HG02678 (cell line): ENCODE data around the gene SCN2B.
"Not testable (repeated sequence)": the region's sequence is repeated elsewhere in the genome, so short reads cannot be mapped to it uniquely, and the experiment has no call there.

ENCODE experiments used
- ATAC-seq: cut with Tn5 transposase; IDR thresholded peaks from one replicate; pipeline ENCODE4 v1.9.1; 2021; ENCODE audit warnings: mild to moderate bottlenecking, moderate library complexity; ENCODE audit not compliant: unreplicated experiment

The SCN2B gene

DNA sequence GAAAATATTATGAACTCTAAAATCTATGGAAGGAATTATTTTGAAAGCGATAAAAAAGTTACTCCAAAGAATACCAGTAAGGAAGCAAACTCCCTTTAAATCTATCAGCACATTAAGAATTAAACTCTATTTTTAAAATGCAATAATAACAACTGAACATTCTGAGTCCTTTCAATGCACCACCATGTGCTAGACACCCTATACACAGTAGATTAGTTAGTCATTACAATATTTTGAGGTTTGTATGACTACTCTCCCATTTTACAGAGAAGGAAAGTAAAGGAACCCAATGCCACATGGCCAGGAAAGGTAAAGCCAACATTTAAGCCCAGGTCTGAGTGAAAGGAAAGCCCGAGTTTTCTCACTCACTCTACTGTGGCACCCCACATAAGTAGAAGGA is 30.6 kb upstream of the SCN2B start:
- ATAC-seq: no peak

DNA sequence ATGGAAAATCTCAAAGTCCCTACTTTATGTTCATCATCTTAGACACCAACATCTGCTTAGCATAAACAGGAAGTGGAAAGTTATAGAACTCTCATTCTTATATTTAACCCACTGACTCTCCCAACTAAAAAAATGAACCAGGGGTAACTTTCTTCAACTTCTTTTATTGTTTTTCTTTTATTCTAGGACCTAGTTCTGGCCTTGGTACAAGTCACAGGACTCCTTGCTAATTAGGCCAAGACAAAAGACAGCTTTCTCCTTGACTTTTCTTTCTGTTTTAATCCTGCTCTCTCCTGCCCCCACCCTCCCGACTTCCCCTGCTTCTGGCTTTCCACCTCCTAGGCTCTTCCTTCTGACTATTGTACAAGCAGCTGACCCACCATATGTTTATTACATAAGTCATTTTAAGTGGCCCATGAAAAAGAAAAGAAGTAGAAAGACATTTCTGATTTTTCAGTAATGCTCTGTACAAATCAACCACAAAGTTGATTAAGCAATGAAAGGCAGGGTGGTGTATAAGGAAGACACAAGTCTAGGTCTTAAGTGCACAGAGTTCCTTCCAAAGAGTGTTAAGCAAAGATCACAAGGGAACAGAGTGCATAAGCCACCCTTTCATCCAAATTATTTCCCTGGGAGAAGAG is 30.1 kb upstream of the SCN2B start:
- ATAC-seq: no peak

DNA sequence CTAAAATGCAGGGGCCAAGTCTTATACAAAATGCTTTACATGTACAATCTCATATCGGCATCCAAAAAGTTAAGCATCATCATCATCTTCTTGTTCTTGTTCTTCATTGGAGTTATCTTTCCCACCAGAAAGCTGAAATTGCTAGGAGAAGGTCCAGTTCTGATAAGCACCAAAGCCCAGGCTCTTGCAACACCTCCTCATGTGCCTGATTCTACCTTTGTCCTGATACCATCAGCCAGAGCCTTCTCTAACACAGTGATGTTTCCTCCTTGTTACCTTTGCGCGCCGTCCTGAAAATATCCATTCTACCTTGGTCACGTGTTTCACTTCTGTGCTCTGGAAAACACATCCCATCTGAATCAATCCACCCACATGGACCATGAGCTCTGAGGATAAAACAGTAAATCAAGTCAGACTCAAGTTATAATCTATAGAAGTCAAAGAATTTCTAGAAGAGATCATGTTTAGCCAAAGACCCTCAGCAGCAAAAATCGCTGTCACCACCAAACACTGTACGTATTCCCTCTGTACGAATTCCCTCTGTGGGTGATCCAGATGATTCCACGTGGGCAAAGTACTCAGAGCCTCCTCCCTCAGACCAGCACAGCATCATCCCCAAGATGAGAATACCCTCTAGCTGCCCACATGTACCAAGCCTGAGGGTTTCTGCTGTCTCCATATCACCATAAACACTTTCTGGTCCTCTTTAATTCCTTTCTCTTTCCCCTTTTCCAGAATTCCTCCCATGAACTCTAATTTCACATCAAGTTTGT is 29.4 kb upstream of the SCN2B start:
- no peak for ATAC-seq

DNA sequence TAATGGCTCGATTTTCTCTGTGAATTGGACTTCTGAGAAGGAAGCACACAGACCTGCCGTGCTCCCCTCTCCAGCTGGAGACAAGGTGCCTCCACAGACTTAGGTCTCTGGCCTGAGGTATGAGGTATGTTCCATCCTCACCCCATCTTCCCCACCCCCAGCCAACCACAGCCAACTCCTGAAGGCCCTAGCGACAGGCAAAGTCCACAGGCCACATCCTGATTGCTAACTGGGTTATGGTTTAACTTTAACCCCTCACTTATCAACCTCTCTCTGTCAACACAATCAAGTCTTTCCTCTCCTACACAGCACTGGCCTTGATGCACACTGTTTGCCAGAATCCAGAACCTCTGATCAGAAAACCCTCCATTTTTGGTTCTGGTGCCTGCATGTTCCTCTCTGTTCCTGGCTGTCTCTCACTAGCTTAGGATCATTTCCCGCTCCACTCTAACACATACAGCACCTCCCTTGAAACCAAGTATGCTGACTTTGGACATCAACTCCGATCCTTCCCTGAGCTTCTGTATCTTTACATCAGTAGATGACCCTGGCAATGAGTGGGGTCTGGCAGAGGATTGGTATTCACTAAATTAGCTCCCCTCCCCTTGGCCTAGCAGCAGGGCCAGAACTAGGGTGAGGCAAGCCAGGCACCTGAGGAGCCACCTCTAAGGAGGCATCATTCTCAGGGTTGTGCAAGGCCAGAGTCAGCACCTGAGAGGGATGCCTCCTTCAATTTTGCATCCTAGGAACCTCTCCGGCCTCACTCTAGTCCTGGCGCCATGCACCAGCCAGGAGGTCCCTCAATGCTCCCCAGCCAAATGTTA is 26.4 kb upstream of the SCN2B start:
- peak; percentile 46 for ATAC-seq

DNA sequence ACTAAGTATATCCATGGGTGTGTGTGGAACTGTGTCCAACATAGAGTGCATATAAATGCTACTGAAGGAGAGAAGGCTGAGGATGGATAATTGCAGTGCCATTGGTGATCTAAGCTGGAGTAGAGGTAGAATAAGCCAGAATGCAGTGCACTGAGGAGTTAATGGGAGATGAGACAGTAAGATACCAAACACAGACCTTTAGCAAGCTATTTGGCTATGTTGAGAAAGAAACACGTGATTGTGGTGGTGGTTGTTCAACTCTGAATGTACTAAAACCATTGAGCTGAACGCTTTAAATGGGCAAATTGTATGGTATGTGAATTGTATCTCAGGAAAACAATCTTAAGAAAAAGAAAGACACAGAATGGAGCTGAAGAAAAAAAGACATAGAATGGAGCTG is 25.5 kb upstream of the SCN2B start:
- no peak for ATAC-seq

DNA sequence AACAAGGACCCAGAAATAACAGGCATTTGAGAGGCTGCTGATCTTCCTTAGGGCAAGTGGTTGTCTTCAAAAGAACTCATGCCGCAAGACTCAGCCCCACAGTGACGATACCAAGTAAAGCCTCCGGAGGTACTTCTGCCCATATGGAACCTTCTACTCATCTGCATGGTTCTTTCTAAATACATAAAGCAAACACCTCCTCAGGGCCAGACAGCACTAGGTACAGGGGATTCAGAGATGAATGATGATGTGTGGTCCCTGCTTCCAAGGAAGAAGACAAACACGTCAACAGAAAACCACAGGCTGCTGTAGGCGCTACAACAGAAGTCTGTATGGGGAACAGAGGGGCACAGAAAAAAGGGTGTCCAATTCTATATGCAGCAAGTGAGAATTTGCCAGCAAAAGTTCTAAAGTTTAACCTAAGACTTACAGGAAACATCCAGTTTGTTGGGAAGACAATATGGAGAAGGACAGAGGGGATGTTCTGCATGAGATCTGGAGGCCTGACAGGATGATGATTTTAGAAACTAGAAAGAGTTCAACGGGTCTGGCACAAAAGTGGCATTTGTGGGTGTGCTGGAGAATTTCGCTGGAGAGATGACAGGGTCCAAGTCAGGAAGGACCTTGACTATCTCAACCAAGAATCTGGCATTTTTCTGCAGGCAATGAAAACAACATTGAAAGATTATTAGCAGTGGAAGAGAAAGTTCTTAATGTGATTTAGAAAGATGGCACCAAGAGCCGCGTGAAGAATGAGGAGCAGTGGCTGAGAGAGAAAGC is 24.7 kb upstream of the SCN2B start:
- ATAC-seq: no peak

DNA sequence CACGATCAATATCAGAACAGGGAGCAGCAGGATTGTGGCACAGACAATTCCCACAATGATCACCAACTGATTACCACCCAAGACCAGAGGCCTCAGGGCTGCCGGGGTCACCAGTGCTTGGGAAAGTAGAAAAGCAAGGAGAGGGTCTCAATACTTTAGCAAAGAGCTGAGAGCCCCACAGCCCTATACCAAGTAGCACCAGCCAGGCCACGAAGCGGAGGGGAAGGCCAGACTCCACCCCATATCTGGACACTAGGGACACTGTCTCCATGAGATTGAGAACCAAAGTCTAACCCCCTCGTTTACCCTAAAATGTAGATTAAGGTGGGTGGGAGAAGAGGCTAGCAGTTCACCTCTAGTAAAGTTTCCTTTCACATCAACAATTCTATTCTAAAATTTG is 24.1 kb upstream of the SCN2B start:
- ATAC-seq: no peak

DNA sequence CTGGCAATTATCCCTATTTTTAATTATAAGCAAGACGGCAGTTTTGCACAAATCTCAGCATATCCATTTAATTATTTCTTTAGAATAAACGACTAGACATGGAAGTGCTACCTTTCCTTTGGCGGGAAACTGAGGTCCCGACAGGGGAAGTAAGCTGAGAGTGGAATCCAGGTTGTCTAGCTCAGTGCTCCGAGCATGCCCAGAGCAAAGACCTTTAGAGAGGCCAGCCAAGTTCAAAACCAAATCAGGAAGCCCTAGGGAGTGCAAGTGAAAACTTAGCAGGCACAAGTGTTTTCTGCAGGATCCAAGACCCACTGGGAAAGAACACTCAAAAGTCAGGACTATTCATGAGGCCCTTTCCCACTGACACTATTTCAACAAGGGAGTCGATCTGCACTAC is 22.7 kb upstream of the SCN2B start:
- ATAC-seq: no peak

DNA sequence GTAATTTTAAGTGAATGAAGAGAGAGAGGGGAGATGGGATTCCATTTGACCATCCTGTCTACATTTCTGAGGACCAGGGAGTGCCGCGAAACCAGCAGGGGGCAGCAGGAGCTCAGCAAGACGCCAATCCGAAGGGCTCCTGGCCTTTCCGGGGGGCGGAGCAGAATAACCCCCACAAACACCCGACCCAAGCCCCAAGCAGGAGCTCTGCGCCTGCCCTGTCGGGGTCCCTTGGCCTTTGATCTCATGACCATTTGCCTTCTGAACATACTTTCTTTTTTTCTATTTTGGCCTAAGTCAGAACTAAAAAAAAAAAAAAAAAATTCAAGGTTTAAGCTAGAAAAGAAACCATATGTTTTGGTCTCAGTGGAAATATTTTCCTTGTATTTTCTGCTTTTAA is 21.9 kb upstream of the SCN2B start:
- no peak for ATAC-seq

DNA sequence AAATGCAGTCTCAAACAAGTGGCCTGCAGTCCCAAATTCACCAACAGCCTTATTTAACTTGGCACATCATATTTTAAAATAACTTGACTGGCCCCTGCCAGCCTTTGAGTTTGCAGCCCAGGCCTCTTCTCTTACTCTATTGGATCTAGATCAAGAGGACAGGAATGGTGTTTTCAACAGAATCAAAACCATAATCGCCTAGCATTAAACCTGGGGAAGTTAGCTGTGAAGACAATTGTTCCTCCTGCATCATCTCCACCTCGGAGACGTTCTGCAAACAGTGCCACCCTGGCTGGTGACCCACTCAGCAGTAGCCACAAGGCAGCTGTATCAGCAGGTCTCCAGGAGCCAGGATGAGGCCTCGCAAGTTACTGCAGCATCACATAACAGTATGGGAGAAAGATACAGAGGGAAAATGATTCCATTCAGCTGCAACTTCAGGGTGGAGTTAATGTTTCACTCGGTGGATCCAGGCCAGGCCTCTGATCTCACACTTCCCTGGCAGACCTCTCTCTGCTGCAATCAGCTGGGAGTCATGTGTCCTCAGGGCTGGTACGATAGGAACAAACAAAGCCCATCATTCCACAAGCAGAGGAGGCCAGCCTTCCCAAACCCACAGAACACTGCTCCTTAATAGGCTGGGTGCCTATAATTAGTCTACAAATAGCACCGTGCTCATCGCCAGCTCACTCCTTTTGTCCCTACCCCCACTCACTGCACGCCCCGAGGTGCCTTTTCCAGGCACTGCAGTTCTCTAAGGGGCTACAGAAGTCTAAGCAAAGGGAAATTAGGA is 18.6 kb upstream of the SCN2B start:
- ATAC-seq: no peak

DNA sequence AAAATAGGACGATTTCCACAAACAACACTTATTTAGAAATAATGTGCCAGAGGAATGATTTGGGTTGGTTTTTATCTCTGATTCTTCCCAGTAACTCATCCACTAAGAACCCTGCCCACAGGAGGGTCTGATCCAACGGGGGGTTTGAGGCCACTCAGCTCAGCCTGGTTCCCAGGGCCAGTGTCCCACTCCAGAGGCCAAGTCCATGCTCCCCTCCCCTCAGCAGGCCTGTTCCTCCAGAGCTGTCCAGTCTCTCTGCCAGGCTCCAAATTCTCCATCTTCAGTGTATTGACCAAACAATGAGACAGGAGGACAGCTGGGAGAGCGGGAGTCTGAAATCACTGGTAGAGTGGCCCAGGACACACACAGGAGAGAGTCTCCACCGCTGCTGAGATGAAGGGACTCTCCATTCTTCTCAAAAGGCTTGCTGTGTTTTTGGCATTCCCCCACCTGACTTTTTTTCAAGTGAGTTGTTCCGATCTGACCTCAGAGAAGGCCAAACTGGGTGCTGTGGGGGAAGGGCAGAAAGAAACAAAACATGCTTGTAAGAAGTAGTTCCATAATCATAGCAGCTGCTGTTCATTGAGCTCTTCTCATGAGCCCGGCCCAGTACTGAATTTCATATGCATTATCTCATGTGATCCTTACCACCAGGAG is 17.6 kb upstream of the SCN2B start:
- ATAC-seq: no peak

DNA sequence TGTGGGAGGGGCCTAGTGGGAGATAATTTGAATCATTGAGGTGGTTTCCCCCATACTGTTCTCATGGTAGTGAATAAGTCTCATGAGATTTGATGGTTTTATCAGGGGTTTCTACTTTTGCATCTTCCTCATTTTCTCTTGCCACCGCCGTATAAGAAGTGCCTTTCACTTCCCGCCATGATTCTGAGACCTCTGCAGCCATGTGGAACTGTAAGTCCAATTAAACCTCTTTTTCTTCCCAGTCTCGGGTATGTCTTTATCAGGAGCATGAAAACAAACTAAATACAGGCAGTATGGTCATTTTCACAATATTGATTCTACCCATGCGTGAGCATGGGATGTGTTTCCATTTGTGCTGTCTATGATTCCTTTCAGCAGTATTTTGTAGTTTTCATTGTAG is 16.4 kb upstream of the SCN2B start:
- ATAC-seq: not testable (repeated sequence)

DNA sequence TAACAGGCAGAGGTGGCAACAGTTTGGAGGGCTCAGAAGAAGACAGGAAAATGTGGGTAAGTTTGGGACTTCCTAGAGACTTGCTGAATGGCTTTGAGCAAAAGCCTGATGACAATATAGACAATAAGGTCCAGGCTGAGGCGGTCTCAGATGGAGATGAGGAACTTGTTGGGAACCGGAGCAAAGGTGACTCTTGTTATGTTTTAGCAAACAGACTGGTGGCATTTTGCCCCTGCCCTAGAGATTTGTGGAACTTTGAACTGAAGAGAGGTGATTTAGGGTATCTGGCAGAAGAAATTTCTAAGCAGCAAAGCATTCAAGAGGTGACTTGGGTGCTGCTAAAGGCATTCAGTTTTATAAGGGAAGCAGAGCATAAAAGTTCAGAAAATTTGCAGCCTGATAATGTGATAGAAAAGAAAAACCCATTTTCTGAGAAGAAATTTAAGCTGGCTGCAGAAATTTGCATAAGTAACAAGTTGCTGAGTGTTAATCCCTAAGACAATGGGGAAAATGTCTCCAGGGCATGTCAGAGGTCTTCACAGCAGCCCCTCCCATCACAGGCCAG is 14.6 kb upstream of the SCN2B start:
- ATAC-seq: not testable (repeated sequence)

DNA sequence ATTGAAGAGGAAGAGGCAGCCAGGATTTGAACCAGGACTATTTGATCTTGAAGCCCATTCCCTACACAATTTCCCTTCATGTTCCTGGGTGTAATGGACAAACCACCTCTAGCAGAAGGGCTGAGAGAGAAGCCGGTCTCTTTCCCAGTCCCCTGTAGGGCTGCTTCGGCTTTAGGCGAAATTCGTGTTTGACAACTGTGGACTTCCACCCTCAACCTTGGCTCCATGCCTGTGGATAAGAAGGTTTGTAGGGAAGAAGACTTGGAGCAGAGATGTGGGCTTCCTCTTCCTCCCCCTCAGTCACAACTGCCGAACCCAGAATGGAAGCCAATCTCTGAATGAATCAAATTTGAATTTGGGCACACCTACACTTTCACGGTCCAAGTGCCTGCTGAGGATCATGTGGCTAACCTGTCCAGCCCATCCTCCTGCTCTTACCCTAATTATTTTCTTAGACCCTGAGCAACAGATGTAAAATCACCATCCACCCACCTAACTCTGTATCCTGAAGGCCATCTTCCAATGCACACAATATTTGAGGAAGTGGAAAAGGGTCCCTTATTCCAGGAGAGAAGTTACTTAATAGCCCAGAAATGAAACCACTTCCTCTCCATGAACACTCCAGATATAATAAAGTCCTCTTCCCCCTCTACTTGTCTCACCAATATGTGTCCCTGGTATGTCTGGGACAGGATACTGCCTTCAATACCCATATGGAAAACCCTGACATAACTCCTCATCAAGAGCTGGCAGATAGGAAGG is 10.1 kb upstream of the SCN2B start:
- no peak for ATAC-seq

DNA sequence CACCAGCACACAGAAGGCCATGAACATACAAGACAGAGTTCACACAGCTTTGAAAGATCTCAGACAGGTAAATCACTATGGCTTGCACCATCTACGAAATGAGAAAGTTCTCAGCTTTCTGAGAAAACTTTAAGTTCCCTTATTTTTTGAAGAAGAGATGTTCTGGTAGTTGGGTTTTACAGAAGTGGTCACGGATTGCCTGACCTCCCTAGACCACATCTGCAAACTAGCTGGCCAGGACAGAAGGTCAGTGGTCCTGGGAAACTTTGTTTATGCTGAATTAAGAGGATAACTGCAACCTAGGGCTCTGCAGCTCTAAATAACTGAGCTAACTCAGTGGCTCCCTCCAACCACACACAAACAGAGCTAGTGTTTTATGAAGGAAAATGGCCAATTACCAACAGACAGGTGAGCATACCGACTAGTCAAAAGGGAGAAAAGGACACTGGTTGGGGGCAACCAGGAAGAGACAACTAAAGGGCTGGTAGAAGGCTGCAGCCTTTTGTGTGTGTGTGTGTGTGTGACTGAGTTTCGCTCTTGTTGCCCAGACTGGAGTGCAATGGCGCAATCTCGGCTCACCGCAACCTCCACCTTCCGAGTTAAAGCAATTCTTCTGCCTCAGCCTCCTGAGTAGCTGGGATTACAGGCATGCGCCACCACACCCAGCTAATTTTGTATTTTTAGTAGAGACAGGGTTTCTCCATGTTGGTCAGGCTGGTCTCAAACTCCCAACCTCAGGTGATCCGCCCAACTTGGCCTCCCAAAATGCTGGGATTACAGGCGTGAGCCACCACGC is 8.5 kb upstream of the SCN2B start:
- no peak for ATAC-seq

DNA sequence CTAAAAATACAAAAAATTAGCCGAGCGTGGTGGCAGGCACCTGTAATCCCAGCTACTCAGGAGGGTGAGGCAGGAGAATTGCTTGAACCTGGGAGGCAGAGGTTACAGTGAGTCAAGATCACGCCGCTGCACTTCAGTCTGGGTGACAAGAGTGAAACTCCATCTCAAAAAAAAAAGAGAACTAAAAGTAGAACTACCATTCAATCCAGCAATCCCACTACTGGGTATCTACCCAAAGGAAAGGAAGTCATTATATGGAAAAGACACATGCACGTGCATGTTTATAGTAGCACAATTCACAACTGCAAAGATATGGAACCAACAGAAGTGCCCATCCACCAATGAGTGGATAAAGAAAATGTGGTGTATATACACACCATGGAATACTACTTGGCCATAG is 7.3 kb upstream of the SCN2B start:
- not testable (repeated sequence) for ATAC-seq

DNA sequence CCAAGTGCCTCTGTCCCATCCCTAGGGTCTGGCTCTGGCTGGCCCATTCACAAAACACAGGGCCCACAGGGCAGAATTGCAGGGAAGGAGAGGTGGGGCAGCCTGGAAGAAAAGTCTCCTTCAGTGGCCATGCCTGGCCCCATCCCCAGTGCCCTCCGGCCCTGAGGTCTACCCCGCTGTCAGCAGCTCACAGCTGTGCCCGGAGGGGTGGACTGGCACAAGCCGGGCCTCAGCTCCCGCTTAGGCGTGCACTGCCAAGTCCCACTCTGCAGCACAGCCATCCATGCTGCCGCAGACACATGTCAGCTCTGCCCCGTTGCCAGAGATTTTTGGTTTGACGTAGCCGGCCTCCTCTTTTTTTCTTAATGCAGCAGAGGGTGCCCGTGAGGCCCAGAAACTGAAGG is 3.9 kb upstream of the SCN2B start:
- ATAC-seq: no peak

DNA sequence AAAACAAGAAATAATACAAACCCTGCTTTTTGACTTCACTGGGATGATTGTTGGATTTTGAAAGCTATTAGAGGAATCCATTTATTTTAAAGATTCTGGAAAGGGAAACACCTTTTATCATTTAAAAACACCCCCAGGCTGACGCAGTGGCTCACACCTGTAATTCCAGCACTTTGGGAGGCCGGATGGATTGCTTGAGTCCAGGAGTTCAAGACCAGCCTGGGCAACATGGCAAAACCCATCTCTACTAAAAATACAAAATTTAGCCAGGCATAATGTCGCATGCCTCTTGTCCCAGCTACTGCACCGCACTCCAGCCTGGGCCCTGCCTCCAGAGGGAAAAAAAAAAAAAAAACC is 317 bp upstream of the SCN2B start:
- ATAC-seq: no peak
